HG02798 (cell line): ENCODE measurements around the gene ESAM.
A peak's percentile ranks its signal among the peaks of the same experiment; 100 is the strongest.

ENCODE experiments used
- ATAC-seq: cut with Tn5 transposase; IDR thresholded peaks from one replicate; pipeline ENCODE4 v1.9.1; 2021; ENCODE audit warnings: mild to moderate bottlenecking; ENCODE audit not compliant: unreplicated experiment, poor library complexity

ESAM gene

DNA sequence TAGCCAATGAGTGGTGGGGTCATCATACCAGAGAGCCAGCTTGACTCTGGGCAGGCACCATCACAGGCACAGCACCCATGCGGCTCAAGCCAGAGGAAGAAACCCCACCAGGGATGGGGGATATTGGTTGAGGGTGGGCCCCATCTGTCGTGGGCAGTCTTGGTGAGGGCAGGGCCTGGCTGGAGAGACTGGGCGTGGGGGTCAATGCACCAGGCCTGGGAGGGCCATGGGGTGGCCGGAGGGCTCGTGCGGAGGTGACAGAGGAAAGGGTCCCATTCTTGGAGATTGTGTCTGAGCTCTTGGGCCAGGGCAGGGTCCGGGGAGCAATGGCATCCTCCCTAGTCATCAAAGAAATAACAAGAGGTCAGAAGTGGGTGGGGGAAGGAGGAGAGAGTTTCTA is 8.5 kb downstream of the ESAM start:
- ATAC-seq: no peak

DNA sequence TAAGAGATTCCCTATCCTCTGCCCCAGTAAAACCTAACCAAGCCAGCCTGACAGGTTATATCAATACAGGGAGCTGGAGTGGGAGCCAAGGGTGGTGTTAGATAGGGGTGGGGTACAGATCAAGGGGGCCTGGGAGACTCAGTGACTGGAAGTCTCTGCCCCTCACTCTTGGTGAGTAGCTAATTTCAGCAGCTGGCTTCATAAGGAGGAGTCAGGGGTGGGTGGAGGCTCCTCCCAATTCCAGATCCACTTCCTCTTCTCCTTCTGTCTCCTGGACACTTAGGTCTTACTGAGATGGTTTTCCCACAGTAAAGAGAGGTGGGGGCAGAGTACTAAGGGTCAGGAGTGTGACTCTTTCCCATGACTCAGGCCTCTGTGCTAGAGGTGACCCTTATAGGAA is 8.9 kb downstream of the ESAM start:
- no peak for ATAC-seq

DNA sequence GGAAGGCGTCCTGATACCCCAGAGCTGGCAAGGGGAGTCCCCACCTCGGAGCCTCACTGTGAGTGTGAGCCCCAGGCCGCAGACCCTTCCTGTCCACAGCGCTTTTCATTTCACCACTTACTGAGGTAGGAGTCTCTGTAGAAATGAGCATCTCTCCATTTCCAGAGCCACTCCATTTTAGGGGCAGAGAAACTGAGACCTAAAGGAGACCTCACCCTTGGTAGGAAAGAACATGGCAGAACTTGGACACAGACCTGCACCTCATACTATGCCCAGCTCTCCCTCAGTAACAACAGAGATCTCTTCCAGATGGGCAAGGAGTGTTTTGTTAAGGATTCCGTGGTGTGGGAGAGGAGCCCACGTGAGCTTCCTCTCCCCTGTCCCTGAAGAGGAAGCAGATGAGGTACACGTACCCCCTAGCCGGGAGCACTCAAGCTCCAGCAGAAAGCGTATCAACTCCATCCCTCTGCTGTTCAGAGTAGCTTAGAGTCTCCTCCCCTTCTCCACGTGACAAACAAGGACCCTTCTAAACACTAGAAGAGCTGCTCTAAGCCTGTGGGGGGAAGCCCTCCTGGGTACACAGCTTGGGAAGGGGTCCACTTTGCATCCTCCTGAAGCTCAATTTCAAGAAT is 9.5 kb downstream of the ESAM start:
- ATAC-seq: no peak

DNA sequence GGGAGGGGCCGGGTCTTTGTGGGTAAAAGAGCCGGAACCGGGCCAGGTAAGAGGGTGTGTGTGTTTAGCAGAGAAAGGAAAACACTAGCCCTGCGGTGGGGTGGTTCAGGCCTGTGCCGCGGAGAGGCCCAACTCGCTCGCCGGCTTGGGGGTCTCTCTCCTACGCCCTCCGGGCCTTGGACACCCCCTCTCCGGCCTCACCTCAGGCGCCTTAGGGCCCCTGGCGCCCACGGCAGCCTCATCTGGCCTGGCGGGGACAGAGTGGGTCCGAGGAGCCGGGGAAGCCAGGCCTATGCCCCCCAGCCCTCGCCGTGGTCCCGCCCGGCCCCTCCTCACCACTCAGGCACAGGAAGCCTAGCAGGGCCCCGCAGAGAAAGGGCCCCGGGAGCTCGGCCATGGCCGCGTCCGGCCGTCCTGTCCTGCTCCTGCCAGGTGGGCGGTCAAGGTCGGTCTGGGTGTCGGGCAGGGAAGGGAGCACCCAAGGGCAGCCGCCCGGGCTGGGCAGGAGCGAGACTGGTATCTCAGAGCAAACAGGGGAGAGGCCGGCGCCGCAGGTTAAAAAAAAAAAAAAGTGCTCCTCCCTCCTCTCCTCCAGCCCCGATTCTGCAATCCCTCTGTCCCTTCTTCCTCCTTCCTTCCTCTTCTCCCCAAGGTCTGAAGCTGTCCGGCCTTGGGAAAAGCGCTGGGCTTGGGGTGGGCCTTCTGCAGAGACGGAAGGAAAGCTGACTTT is 10.2 kb downstream of the ESAM start, which contains the start of gene VSIG2:
Gene VSIG2, minus strand, starts transcription at position 515 of the 730 bp plus-strand sequence. Its CDS starts 118 bp downstream, at position 397.
- ATAC-seq: no peak

DNA sequence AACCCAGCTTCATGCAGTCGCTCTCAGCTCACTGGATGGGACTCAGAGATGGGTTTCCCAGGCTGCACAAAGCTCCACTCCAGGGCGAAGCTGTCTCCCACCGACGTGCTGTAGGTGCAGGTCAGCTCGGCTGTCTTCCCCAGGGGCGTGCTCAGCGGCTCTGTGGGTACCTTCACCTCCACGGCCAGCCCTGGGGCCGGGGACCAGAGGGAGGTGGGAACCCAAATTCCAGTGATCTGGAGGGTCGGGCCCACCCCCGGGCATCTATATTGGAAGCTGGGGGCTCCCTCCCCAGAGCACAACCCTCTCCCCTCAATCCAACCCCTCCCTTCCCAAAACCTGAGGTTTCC is 10.7 kb downstream of the ESAM start:
- no peak for ATAC-seq

DNA sequence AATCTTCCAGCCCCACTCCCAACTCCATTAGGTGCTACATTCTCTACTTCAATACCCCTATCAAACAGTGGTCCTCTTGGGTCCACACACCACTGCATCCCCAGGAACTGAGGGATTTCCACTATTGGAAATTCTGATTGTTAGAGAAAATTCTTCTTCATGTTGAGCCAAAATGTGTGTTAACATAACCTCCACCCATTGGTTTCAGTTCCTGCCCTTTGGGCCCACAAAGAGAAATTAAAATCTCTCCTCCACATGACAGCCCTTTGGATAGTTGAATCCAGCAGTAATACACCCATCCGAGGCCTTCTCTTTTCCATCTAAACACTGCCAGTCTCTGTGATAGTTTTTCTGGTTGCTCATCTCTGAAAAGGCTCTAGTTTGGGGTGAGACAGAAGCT is 12.2 kb downstream of the ESAM start:
- no peak for ATAC-seq

DNA sequence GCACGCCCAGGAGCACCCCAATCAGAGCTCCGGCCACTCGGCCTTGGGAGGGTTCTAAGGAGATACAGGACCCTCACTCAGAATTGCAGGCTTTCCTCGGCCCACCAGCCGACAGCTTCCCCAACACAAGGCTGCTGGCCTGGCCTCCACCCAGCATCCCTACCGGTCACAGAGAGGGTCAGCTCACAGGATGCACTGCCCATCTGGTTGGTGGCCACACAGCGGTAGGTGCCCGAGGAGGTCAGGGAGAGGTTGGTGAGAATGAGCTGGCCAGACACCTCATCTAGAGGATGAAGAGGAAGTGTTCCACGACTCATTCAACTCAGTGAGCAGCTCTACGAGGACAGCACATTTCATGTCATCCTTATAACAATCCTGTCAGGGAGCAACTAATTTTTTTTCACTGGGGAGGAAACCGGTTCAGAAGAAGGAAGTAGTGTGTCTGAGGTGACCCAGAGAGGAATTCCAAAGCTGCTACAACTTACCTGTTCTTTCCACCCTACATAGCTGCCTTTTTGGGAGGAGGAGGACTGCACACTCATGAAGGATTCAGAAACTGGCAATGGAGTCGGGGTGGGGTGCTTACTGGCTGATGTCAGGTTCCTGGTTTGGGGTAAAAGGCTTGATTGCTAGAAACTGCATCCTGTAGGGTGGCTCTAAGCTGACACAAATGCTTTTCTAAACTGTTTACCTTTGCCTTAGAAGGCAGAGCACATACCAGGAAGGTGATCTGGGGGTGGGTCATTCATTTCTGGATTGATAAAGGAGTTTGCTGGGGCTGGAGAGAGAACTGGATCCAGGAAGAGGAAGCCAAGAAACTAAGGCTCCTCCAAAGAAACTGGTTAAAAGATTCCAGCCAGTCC is 13.4 kb downstream of the ESAM start:
- no peak for ATAC-seq

DNA sequence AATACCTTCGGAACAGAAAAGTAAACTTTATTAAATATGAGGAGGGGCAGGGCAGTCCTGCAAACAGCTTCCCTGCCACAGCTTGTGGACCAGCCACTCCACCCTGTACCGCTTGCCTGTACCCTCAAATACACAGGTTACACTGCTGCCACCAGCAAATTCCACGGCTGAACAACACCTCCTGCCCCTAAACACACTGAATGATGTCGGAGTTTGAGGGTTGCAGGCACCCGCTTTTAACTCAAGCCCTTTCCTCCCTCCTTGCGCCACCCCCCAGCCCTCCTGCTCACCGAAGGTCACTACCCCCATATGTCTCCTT is 14.0 kb downstream of the ESAM start:
- no peak for ATAC-seq

DNA sequence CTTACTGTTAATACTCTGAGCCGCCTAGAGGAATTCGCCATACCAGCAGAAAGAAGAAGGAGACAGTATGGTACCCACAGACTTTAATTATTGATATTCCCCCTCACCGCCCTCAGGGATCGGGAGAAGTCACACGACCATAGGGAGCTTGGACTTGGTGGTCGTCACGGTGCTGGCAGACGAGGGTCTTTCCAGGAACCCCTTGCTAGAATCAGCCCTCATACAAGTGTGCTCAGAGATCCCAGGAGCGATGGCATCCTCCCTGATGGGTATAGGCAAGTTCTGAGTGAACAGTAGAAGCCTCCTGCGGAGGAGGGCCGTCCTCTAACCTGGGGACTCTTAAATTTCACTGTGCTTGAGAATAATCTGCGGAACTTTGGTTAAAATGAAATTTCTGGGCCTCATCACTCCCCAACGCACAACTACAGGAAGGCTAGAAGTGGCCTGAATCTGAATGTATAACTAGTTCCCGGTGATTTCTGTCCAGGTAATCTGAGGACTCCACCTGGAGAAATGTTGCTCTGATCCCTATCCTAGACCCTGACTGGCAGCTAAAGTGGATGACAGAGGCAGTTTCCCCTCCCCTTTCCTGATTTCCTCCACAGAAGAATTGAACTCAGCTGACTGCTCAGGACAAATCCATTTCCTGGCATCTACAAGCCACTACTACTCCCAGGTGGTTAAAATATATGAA is 14.5 kb downstream of the ESAM start:
- ATAC-seq: no peak

DNA sequence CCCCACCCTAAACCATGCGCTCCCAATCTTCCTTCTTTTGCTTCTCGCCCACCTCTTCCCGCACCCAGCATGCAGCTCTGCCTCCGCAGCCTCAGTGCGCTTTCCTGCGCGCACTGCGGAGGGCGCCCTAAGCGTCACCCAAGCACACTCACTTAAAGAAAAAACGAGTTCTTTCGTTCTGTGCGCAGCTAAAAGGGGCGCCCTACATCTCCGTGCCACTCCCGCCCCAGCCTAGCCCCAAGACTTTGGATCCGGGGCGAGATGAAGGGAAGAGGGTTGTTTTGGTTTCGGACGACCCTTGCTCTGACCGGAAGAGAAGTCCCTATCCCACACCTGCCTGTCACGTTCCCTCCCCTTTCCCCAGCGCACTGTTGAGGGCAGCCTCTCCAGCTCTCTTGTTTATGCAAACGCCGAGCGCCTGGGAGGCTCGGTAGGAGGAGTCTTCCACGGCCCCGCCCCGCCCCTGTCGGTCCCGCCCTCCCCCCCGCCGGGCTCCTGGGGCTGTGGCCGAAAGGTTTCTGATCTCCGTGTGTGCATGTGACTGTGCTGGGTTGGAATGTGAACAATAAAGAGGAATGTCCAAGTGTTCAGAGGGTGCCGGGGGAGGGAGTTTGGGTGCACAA is 15.4 kb downstream of the ESAM start:
- peak; percentile 96 for ATAC-seq

DNA sequence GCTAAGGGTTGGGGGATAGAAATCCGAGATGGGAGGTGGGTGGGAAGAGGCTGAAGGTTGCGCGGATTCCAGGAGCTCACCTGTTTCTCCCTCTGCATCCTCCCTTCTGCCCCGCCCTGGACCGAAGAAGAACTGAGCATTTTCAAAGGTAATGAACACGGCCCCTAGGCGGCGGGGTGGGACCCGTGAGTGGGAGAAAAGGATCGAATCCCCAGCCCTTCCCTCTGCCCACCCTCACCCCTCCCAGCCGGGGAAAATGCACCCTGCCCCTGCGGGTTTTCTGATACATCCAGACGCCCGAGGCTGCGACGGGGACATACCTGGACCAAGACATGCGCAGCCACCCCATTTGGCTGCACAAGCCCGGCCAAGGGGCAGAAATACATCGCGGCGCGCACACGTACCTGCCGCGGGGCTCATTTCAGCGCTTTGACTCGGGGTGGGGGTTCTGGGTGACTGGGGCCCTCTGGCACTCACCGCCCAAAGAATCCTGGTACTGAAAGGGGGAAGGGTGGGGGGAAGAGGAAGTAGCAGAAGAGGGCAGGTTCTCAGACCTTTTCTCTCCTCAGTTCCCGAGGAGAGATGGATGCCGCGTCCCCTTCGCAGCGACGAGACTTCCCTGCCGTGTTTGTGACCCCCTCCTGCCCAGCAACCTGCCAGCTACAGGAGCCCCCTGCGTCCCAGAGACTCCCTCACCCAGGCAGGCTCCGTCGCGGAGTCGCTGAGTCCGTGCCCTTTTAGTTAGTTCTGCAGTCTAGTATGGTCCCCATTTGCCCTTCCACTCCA is 16.1 kb downstream of the ESAM start:
- peak; percentile 9 for ATAC-seq

DNA sequence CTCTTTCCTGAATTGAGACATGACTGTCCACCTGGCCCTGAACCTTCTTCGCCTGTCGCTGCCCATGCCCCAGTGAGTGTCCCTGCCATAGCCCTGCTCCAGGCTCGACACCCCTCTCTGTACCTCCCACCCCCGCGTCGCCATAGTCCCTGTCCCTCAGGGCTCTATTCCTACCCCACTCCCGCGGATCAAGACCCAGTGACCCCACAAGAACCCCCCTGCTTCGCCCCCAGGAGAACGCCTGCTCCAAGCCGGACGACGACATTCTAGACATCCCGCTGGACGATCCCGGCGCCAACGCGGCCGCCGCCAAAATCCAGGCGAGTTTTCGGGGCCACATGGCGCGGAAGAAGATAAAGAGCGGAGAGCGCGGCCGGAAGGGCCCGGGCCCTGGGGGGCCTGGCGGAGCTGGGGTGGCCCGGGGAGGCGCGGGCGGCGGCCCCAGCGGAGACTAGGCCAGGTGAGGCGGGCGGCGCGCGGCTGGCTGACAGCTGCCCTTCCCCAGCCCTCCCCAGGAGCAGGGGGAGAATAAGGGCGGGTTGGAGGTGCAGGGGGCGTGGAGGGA is 16.7 kb downstream of the ESAM start:
- no peak for ATAC-seq

DNA sequence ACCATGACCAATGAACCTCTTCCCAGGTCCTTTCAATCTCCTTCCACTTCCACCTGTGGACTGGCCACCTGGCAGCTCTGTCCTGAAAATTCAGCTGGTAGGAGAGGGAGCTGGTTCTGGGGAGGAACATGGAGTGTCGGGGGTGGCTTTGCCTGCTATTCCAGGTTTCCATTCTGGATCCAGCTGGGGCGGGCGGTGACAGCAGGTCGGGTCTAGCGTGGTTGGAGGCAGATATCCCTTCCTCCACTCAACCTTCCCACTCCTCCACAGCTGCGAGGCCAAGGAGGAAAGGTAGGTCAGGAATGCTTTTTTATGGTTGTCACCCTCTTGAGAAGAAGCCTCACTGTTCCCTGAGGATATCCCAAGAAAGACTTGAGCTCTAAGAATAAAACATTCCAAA is 19.0 kb downstream of the ESAM start:
- no peak for ATAC-seq

DNA sequence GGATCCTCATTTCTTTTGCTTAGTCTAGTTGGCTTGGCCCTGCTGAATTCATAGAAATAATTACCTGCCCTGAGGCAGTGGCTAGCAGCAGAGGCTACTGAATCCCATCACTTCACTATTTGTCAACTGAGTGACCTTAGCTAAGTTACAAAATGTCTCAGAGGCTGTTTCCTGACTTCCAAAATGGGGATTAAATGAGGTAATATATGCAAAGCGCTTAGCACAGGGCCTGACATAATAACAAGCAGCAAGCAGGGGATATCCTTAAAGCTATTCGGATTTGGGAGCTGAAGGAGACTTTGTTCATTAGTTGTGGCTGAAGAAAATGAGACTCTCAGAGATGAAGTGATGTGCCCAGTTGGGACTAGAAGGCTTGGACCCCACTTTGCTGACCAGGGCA is 19.5 kb downstream of the ESAM start:
- ATAC-seq: no peak

DNA sequence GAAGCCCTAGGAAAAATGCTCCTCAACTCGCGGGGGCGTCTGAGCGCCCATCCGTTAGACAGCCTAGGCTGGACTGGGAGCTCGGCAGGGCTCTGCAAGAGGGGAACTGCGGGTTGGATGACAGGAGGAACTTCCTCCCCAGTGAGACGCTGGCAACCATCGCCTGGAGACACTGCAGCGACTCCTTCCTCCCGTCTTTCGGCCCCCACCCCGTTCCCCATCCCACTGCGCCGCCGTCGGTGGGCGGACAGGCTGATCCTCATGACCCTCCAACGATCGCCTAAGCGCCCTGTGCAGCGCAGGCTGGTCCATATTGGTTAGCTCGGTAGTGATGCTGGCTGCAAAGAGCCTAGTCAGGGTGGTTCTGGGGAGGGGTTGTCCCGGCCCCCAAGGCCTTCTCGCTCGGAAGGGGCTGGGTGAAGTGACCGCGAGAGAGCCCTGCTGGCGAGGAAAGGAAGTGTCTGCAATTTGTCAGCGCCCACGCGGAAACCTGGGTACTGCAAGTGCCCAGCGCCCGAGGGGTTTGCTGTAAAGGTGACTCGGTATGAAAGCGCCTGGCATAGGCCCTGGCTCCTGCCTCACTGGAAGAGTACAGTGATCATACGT is 21.7 kb downstream of the ESAM start:
- ATAC-seq: peak; percentile 49

DNA sequence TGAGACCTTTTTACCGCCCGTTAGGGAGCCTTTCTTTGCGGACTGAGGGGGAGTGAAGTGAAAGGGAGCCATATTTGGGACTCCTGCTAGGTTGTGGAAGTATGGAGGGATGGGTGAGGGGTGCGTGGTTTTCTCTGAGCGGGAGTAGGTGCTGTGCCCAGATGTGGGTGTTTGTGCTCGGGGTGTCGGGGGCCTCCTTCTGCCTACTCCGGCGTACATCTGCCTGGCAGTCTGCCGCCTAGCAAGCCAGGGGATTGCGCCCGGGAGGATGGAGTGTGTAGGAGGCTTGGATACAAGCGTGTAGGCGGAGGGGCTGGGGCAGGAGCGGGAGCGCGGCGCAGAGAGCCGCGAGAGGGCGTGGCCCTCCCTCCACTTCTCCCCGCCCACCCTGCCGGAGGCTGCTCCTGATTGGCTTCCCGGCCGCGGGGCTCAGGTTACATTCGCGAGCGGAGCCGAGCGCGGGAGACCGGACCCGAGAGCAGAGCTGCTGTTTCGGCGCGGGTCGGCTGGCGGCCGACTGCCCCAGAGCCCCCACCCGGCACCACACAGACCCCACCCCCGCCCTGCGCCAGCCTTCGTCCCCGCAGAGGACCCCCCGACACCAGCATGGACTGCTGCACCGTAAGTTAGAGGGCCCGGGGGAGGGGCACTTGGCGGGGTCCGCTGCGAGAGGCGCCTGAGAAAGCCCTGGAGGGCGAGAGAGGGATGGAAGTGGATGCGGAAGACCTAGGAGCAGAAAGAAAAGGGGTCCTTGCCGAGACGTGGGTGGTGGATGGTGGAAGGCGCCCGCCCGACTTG is 22.4 kb downstream of the ESAM start, which contains the start of gene NRGN:
Gene NRGN, plus strand, starts transcription at position 464 of the 798 bp plus-strand sequence. Its CDS starts 143 bp downstream, at position 607.
- peak; percentile 99 for ATAC-seq

DNA sequence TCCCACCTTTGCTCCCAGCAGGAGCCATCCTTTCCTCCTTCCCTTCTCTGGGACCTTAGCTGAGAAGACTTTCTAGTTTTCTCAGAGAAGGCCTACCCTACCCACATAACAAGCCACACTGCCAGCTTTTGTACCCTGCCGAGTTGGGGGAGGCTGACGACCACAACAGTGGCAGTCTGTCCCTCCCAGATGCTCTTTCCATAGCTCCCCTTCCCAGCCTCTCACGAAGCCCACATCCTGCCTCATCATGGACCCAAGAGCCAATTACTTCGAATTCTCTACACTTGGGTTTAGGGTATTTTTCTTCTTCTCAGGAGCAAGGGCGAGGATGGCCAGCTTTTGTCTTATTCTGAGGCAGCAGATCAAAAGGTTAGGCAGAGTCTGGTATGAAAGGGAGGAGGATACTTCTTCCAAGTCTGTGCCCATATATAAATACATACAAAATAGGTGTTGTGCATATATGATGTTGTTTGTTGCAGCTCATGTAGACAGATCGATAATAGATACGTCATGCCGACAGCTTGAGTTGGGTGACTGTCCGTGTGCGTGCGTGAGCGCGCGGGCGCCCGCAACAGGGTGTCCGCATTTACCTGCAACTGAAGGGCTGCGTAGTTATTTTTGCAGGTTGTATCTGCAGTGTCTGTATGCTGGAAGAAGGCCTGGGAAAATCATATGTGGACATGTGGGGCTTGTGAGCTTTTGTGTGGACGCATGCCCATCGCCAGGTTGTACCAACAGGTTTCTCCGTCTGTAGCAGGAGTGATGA is 23.2 kb downstream of the ESAM start:
- no peak for ATAC-seq
